GM12864 (cell line): ENCODE data around the gene FANCM.

Source experiments
- DNase-seq: peaks from one replicate; pipeline ENCODE4 v3.0.0-alpha.2; 2011; ENCODE audit warnings: low read depth
- H3K4me3 ChIP-seq: 2 replicates; pipeline ENCODE4 v1.5.1; 2011; ENCODE audit warnings: mild to moderate bottlenecking, low read depth, low read length, control low read depth
- TF ChIP-seq, protein P1 (sequence below): IDR thresholded peaks from 2 replicates; pipeline ENCODE4 v1.5.1; 2011; ENCODE audit warnings: low read depth, mild to moderate bottlenecking, moderate library complexity, low read length, control low read depth, inconsistent platforms; ENCODE audit errors: missing control alignments

The FANCM gene

DNA sequence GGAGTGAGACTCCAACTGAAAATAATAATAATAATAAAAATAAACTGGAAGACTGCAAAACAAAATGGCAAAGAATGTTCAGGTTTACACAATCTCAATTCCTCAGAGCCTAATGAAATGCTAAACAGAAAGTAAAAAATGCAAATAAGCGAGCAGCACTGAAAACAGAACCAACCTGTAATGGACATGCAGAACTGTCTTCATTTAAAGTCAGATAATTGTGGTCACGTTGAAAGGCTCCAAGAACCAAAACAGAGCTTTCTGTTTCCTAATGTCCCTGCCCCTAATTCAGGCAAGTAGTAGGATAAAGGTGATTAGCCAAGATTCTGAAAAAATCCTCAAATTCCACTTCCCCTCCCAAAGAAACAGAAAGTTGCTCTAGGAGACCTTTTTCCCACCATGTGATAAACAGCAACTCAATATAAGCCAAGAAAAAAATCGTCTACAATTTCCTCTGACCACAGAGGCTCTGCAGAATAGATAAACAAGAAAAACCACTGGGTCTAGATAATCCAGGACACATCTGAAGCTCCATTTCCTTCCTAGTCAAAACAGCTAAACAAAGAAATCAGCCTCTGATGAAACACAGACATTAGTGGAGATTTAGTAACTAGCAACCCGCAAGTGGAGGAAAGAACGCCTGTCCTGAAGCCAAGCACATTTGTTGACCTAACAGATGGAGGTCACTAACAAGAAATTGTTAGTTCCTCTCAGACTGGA lies 114.3 kb downstream of the FANCM start:
- DNase-seq, result peak; percentile 54
- TF ChIP-seq, protein P1, sequence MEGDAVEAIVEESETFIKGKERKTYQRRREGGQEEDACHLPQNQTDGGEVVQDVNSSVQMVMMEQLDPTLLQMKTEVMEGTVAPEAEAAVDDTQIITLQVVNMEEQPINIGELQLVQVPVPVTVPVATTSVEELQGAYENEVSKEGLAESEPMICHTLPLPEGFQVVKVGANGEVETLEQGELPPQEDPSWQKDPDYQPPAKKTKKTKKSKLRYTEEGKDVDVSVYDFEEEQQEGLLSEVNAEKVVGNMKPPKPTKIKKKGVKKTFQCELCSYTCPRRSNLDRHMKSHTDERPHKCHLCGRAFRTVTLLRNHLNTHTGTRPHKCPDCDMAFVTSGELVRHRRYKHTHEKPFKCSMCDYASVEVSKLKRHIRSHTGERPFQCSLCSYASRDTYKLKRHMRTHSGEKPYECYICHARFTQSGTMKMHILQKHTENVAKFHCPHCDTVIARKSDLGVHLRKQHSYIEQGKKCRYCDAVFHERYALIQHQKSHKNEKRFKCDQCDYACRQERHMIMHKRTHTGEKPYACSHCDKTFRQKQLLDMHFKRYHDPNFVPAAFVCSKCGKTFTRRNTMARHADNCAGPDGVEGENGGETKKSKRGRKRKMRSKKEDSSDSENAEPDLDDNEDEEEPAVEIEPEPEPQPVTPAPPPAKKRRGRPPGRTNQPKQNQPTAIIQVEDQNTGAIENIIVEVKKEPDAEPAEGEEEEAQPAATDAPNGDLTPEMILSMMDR, result no peak
- peak overlapping the region; percentile 33 for H3K4me3 ChIP-seq
